ENCODE data around the gene LRP1. TPM values are rescaled to one million over a fixed set of nuclear protein-coding genes. Genes with fewer than 3 reads are reported as not detected.

Gene LRP1
- total and polyA plus RNA-seq, 2 of the 13 experiments (the other 11 are each of a cell fraction or from before 2014, with no cell fraction given) = 14.7 to 30.8 TPM

DNA sequence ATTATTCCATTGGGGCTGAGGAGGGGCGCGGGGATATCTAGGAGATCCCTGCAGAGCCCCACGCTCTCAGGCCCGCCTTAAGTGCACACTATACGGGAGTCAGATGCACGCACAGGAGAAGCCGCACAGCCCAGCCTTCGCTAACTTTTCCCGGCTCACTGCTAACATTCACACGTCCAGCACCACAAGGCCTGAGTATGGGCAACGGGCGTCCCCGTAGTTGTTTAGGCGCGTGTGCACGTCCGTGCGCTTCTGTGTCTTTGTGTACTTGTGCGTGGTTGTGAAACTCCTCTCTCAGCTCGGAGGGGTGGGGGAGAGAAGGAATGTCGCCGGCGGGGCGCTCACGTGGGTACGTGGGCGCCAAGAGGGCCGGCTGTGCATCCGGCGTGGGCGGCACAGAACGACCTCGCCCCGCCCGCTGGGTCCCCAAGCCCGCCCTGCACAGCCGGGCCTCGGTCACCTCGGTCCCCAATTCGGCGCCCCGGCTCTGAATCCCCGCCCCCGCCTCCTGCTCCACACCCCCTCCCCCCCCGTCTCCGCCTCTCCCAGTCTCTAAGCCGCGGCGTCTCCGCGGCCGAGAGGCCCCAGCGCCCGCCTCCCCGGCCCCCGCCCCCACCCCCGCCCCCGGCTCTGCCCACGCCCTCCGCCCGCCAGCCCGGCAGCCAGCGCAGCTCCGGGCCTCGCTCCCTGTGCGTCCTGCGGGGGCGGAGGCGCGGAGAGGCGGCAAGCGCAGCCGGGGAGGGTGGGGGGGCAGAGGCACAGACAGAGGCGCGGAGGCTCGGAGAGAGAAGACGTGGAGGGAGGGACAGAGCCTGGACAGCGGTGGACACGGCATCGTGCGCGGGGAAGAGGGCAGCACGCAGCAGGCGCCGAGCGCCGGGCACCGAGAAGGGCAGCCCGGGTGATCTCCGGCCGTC lies 39.7 kb upstream of the LRP1 start, which contains the start of gene NAB2 (continued):
- TF ChIP-seq, protein P1, sequence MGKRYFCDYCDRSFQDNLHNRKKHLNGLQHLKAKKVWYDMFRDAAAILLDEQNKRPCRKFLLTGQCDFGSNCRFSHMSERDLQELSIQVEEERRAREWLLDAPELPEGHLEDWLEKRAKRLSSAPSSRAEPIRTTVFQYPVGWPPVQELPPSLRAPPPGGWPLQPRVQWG (CRISPR knock-in tag; IDR thresholded peaks at IDR 0.05; ENCODE audit: borderline replicate concordance, low read depth) = no peak
- no peak for TF ChIP-seq TBX3 (IDR thresholded peaks at IDR 0.05; ENCODE audit: borderline replicate concordance)
- no peak for TF ChIP-seq MEF2D (CRISPR knock-in tag; IDR thresholded peaks at IDR 0.05)
- no peak for TF ChIP-seq SNAPC2 (CRISPR knock-in tag; IDR thresholded peaks at IDR 0.05)
- no peak for TF ChIP-seq TCF12 (IDR thresholded peaks at IDR 0.05)
- TF ChIP-seq TCF12 (CRISPR knock-in tag; IDR thresholded peaks at IDR 0.05) = peak; percentile 24; the same call in 1 of the 2 replicates
- TF ChIP-seq ZNF775 (CRISPR knock-in tag; IDR thresholded peaks at IDR 0.05; ENCODE audit: borderline replicate concordance) = no peak
- TF ChIP-seq TARDBP (CRISPR knock-in tag; IDR thresholded peaks at IDR 0.05) = peak; percentile 25; the same call in 1 of the 2 replicates
- peak; percentile 92 for TF ChIP-seq ETV5 (CRISPR knock-in tag; IDR thresholded peaks at IDR 0.05; ENCODE audit: borderline replicate concordance)
- TF ChIP-seq, protein P2, sequence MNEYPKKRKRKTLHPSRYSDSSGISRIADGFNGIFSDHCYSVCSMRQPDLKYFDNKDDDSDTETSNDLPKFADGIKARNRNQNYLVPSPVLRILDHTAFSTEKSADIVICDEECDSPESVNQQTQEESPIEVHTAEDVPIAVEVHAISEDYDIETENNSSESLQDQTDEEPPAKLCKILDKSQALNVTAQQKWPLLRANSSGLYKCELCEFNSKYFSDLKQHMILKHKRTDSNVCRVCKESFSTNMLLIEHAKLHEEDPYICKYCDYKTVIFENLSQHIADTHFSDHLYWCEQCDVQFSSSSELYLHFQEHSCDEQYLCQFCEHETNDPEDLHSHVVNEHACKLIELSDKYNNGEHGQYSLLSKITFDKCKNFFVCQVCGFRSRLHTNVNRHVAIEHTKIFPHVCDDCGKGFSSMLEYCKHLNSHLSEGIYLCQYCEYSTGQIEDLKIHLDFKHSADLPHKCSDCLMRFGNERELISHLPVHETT (CRISPR knock-in tag; conservative IDR thresholded peaks at IDR 0.05) = peak; percentile 73; the same call in 1 of the 2 replicates
- TF ChIP-seq, protein P3, sequence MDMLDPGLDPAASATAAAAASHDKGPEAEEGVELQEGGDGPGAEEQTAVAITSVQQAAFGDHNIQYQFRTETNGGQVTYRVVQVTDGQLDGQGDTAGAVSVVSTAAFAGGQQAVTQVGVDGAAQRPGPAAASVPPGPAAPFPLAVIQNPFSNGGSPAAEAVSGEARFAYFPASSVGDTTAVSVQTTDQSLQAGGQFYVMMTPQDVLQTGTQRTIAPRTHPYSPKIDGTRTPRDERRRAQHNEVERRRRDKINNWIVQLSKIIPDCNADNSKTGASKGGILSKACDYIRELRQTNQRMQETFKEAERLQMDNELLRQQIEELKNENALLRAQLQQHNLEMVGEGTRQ (IDR thresholded peaks at IDR 0.05; ENCODE audit: low read depth, low read length) = peak; percentile 73
- TF ChIP-seq, protein P3 (CRISPR knock-in tag; IDR thresholded peaks at IDR 0.05; ENCODE audit: borderline replicate concordance) = peak; percentile 56; the same call in 1 of the 2 replicates
- TF ChIP-seq, protein P4, sequence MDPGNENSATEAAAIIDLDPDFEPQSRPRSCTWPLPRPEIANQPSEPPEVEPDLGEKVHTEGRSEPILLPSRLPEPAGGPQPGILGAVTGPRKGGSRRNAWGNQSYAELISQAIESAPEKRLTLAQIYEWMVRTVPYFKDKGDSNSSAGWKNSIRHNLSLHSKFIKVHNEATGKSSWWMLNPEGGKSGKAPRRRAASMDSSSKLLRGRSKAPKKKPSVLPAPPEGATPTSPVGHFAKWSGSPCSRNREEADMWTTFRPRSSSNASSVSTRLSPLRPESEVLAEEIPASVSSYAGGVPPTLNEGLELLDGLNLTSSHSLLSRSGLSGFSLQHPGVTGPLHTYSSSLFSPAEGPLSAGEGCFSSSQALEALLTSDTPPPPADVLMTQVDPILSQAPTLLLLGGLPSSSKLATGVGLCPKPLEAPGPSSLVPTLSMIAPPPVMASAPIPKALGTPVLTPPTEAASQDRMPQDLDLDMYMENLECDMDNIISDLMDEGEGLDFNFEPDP (CRISPR knock-in tag; conservative IDR thresholded peaks at IDR 0.05) = 0 out of 2 replicates have a peak, but pooled peaks have one; percentile 71
- TF ChIP-seq, protein P5, sequence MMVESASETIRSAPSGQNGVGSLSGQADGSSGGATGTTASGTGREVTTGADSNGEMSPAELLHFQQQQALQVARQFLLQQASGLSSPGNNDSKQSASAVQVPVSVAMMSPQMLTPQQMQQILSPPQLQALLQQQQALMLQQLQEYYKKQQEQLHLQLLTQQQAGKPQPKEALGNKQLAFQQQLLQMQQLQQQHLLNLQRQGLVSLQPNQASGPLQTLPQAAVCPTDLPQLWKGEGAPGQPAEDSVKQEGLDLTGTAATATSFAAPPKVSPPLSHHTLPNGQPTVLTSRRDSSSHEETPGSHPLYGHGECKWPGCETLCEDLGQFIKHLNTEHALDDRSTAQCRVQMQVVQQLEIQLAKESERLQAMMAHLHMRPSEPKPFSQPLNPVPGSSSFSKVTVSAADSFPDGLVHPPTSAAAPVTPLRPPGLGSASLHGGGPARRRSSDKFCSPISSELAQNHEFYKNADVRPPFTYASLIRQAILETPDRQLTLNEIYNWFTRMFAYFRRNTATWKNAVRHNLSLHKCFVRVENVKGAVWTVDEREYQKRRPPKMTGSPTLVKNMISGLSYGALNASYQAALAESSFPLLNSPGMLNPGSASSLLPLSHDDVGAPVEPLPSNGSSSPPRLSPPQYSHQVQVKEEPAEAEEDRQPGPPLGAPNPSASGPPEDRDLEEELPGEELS (CRISPR knock-in tag; IDR thresholded peaks at IDR 0.05) = peak; percentile 91
- 0 out of 2 replicates have a peak, but pooled peaks have one; percentile 64 for TF ChIP-seq NRL (CRISPR knock-in tag; IDR thresholded peaks at IDR 0.05; ENCODE audit: borderline replicate concordance)
- peak; percentile 55 for TF ChIP-seq ZMYM4 (CRISPR knock-in tag; IDR thresholded peaks at IDR 0.05)
- peak; percentile 61 for TF ChIP-seq YY1 (IDR thresholded peaks at IDR 0.05; ENCODE audit: insufficient read depth, insufficient replicate concordance, low read depth, low read length)
- TF ChIP-seq KAT8 (CRISPR knock-in tag; IDR thresholded peaks at IDR 0.05) = peak; percentile 51; the same call in 1 of the 2 replicates
- peak; percentile 46; the same call in 1 of the 2 replicates for TF ChIP-seq CBX5 (CRISPR knock-in tag; IDR thresholded peaks at IDR 0.05; ENCODE audit: borderline replicate concordance)
- TF ChIP-seq ZNF367 (CRISPR knock-in tag; IDR thresholded peaks at IDR 0.05; ENCODE audit: borderline replicate concordance) = 0 out of 2 replicates have a peak, but pooled peaks have one; percentile 65
- peak; percentile 70; the same call in 1 of the 2 replicates for TF ChIP-seq FOXJ3 (CRISPR knock-in tag; IDR thresholded peaks at IDR 0.05; ENCODE audit: borderline replicate concordance)

All from HepG2 (cell line).